GM18526 (cell line): Measurements from ENCODE around the gene GLT1D1.

Experiments
- POLR2A ChIP-seq: IDR thresholded peaks from 3 replicates; pipeline ENCODE4 v1.6.1; 2011; ENCODE audit not compliant: insufficient read length; ENCODE audit errors: extremely low read depth

GLT1D1 gene

DNA sequence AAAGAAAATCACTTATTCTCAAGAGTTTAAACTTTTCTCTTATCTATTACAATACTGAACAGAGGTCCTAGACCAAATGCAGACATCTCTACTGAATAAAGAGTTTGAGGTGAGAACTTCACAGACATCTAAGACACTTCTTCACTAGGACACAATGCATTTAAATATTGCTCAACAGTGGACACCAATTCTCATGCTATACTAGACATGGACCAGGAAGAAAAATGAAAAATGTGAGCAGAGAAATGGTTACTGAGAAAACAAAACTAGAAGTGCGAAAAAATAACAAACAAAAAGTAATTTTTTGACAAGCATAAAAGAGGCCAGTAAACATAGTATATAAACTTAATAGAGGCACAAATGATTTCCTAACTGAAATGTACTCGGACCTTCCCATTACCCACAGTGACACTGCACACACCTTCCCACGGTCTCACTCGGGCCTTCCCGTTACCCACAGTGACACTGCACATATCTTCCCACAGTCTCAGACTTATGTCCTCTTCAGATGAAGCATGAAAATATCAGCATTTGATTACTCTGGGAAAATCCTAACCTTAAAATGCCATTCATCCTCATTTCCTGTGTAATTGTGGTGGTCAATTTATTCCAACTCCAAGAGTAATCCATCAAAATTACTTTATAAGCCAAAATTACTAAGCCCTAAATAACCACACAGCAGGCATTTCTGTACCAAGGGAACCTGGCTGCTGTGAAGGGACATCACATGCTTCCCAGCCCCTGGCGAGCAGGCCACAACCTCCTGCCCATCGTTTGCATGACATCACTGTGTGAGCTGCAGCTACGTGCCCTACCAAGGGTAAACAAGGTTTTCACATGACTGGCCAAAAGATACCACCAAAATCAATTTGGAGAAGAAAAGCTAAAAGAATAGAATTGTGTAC, 35.9 kb upstream of the GLT1D1 start:
- no peak for TF ChIP-seq POLR2A

GRCh38 chr12:128818065-128819022, 34.9 kb upstream of the GLT1D1 start:
- no peak for TF ChIP-seq POLR2A

DNA sequence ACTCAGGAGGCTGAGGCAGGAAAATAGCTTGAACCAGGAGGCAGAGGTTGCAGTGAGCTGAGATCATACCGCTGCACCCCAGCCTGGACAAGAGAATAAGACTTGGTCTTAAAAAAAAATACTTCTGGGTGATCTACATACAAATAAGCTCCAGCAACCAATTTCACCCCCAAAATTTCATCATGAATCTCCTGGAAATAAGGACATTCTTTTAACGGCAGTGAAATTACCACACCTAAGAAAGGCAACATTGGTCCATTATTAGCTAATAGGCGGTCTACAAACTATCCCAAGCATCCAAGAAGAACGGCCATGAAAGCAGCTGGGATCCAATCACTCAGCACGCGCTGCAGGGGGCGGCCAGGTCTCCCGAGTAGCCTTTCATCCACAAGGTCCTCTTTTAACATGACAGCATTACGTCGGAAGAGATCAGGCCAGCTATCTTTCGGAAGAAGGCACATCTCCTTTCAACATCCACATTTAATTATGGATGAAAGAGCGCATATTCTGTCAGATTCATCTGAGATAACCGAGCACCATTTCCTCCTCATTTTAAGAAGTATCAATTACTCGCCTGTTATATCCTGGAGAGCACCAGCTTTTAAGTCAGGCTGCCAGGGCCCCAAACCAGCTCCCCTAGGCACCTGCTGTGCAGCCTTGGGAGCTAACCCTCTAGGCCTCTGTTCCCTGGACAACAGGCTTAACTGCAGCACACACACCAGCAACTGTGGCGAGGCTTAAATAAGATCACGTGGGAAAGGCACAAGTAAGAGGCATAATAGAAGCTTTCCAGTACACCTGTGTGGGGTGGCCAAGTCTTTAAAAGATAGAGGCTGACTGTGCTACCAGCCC, 33.8 kb upstream of the GLT1D1 start:
- TF ChIP-seq POLR2A = no peak

DNA sequence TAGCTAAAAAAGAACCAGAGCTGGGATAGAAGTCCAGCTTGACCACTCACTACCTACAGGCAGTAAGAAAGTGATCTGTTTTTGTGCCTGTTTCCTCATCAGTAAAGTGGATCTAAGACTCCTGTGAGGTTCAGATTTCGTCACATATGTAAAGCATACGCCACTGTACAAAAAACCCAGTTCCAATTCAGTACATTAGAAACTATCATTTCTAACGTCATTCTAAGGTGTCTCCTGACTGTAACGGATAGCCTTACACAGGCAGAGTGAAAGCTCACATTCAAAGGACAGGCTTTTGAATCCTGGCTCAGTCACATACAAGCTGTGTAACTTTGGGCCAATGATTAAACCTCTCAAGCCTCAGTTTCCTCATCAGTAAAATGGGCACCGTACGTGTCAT, 33.0 kb upstream of the GLT1D1 start:
- no peak for TF ChIP-seq POLR2A

DNA sequence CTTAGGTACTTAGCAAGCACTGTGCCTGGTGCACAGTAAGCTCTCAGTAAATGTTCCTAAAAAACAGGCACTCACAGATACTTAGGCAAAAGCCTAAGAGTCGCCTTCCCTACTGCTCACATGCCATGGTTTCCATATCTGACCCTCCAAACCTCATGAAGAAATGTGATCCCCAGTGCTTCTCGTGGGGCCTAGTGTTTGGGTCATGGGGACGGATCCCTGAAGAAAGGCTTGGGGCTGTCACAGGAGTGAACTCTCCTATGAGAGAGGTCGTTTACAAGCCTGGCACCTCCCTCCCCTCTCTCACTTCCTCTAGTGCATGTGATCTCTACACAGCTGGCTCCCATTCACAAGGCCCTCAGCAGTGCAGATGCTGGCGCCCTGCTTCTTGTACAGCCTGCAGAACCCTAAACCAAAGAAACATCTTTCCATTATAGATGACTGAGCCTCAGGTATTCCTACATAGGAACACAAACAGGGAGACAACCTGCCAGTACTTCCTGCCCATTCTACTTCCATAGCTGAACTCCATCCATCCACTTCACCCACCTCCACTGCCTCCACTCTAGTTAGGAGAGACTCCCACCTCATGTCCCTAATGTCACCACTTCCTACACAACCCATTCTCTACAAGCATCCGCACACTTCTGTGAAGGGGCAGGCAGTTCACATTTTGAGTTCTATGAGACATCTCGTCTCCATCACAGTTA, 32.4 kb upstream of the GLT1D1 start:
- peak; percentile 69 for TF ChIP-seq POLR2A

DNA sequence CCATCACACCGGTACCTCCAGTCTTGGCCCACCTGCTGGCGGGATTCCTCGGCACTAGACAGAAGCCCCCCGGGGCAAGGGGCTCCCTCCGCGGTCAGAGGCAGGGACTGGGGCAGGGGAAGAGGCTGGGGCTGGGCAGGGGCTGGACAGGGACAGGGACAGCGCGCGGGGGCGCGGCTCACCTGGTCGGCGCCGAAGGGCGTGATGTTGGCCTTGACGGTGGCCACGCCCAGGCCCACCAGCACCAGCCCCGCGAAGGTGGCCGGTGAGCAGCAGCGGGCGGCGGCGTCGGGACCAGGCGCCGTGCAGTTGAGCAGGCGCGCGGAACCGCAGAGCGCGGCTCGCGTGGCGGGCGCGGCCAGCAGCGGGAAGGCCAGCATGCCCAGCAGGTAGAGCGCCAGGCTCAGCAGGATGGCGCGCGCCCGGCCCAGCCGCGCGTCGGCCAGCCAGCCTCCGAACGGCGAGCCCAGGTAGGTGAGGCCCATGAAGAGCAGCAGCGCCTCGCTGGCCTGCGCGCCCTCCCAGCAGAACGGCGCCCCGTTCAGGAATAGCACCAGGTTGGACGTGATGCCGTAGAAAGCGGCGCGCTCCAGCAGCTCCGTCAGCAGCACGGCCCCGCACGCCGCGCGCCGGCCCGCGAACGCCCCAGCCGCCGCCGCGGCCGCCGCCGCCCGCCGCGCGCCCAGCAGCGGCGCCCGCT, 29.9 kb upstream of the GLT1D1 start:
- peak; percentile 16 for TF ChIP-seq POLR2A

DNA sequence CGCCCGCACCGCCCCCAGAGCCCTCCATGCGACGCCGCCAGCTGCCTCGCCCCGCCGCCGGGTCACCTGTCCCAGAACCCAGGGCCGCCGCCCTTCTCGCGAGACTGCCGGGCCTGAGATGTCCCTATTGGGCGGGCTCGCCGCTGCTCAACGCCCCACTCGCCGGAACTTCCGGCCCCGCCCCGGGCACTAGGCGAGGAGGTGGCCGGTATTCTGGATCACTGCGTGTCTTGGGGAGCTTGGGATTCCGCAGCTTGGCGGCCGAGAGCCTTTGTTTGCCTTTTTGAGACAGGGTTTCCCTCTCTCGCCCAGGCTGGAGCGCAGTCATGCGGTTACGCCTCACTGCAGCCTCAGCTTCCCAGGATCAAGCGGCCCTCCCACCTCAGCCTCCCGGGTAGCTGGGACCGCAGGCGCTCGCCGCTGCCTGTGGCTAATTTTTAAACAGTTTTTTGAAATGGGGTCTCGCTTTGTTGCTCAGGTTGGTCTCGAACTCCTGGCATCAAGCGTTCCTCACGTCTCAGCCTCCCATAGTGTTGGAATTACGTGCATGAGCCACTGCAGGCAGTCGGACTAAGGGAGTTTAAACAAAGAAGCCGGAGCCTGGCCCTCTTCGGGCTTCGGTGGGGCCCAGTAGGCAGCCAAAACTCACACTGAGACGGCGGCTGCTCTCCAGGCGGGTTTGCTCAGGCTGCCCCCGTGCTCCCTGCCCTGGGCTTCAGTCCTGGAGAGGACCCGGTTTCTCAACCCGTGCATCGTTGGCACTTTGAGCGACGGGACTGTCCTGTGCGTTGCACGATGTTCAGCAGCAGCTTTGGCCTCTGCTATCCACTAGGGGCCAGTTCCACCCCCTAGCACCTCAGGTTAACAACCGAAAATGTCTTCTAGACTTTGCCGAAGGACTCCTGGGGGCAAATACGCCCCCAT, 29.1 kb upstream of the GLT1D1 start, which contains the start of gene SLC15A4:
Gene SLC15A4 (minus strand): TSS at position 43 of the 924 bp plus-strand sequence. CDS start 15 bp downstream, at position 28.
- TF ChIP-seq POLR2A = peak; percentile 96

DNA sequence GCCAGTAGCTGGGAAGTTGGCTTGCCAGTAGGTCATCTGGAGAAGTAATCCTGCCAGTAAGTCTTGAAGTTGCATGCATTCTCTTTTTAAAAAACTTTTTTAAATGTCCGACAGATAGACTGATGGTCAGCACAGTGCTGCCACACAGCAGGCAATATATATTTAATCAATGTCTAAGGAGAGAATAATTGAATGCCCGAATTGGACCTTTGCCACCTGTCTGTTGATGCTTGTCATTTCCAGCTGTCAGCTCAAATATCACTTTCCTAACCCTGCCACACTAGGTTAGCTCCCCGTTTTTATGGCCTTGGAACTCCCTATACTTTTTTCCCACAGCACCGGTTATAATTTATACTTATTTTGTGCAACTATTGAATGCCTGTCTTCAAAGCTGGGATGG, 27.4 kb upstream of the GLT1D1 start:
- TF ChIP-seq POLR2A = no peak

DNA sequence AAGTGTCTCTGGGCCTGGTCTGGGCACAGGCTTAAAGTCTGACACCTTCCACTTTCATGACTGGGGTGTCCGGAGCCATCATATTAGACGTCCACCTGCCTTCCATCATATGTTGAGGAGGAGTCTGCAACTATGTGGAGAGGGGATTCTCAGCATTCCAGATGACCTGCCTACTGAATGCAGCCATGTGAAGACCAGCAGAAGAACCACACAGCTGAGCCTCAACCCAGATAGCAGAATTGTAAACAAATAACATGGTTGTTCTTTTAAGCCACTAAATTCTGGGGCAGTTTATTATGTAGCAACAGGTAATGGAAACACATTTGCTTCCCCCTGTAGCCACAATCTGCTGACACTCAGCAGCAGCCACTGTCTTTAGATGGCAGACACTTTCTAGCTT, 25.6 kb upstream of the GLT1D1 start:
- TF ChIP-seq POLR2A = no peak

DNA sequence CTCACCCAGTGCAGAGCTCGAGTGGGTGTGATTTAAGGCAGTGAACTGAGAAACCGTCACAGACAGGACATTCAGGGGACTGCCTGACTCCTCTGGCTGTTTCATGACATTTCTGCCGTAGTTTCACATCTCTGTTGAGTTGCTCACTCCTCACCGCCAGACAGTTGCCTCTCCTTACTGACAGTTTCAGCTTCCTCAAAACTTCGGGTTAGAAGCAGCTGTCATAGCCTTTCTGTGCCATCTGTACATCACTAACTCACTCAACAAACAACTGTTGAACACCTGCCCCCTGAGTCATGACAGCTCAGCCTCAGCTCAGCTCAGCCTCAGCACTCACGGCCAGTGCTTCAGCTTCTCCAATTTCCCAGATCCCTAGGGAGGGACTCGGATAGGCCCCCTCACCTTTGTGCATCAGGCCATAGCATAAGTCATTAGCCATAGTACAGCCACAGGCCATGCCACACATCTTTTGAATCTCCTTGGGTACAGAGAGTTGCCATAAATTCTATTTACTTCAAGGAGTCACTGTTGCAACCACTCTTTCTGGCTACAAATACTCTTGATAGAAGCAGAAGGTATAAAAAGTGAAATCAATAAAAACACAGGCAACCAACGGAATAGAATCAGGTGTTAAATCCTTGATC, 23.3 kb upstream of the GLT1D1 start:
- TF ChIP-seq POLR2A = peak; percentile 5

GRCh38 chr12:128830505-128830893, 22.8 kb upstream of the GLT1D1 start:
- no peak for TF ChIP-seq POLR2A

GRCh38 chr12:128833418-128833817, 19.9 kb upstream of the GLT1D1 start:
- TF ChIP-seq POLR2A = no peak

- TF ChIP-seq POLR2A = no peak
Observed at GRCh38 chr12:128840862-128841468, 12.3 kb upstream of the GLT1D1 start.
